ENCODE data around the gene OSM.
A peak's percentile ranks its signal among the peaks of the same experiment; 100 is the strongest.

OSM gene

DNA sequence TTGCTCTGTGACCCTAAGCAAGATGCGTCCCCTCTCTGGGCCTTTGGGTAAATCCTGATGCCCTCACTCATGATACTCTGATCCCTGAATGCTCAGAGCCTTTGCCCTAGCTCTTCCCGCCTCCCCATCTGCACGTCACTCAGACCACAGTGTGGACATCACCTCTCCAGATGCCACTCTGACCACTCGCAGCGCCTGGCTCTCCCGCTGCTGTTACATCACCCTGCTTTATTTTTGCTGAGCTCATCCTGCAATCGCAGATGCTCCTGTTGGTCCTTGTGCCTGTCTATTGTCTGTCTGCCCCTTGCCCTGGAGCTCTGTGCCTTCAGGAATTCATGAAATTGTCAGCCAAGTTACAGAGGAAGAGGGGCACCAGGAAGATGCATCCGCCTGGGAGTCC is 5.5 kb downstream of the OSM start:
- no peak for DNase-seq

- DNase-seq = no peak
Observed at GRCh38 chr22:30260682-30261081, 6.0 kb downstream of the OSM start.

GRCh38 chr22:30260276-30260675 is 6.4 kb downstream of the OSM start:
- no peak for DNase-seq

- DNase-seq = no peak
Observed at GRCh38 chr22:30254314-30254713, 12.3 kb downstream of the OSM start.

DNA sequence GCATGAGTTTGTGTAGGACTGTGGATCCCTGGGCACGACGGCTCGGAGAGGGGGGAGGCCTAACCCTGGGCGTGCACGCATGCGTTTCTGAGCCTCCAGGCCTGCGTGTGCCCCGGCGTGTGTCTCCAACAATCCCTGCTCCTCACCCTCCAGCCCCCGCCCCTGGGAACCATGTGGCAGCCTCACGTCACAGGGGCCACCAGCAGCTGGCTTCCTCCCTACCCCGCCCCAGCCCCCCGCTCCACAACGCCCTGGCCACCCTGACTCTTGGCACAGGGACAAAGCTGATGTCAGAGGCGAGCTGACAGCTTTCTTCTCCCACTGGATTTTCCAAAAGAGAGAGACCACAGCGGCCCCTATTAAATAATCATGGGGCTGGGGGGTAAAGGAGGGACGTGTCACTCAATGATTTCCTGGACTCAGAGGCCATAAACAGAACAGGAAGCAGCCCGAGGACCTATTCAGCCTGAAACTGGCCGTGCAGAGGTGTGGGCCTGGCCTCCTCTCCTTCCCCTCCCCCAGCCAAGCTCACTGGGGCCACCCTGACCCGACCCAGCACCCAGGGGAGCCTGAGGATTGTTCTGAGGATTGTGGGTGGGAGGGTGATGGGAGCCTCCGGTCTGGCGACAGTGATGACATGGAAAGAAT is 13.3 kb downstream of the OSM start:
- DNase-seq = peak; percentile 20

- no peak for DNase-seq
Observed at GRCh38 chr22:30252411-30253204, 14.0 kb downstream of the OSM start.

GRCh38 chr22:30251711-30252110 is 14.9 kb downstream of the OSM start:
- DNase-seq = no peak

DNA sequence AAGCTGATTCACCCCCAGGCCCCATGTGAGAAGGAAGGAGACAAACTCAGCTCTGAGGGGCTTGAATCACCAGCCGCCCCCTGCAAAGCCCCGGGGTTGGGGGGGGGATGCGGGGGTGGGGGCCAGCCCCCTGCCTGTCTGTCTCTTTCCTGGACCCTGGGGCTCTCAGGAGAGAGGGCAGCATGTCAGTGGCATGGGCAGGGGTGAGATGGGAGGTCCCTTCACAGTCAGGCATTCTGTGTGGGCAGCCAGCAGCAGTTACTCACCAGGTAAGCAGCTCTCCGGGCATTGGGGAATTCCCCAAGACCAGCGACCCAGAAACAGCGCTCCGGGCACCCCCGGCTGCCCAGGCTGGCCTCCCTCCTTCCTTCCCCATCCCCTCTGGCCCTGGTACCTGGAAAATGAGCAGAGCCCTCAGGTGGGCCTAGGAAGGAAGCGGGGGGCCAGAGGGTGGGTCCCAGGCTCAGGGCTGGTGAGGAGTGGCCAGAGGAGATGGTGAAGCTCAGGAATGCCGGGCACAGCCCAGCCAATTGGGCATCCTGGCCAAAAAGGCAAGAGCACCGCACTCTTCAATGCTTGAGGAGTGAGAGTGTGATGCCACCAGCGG is 15.9 kb downstream of the OSM start:
- DNase-seq = no peak

GRCh38 chr22:30250039-30250565 is 16.5 kb downstream of the OSM start:
- DNase-seq = no peak

GRCh38 chr22:30249049-30250038 is 17.3 kb downstream of the OSM start:
- no peak for DNase-seq

- DNase-seq = no peak
Observed at GRCh38 chr22:30248484-30248883, 18.2 kb downstream of the OSM start.

DNA sequence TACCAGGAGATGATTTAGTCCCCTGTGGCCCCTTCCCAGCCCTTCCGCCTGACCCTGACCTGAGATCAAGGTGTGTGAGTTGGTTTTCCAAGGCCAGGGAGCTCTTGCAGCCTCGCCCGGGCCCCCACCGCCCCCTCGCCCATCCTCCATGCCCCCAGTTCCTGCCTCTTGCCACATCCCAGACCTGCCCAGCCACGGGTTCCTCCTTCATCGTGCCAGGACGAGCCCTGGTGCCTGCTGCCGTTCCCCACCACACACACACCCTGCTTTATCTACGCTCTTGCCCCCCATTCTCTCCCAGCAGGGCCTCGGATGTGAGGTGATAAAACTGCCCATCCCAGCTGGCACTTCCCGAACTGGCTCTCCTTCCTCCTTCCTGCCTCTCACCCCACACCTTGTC is 18.7 kb downstream of the OSM start:
- no peak for DNase-seq

DNA sequence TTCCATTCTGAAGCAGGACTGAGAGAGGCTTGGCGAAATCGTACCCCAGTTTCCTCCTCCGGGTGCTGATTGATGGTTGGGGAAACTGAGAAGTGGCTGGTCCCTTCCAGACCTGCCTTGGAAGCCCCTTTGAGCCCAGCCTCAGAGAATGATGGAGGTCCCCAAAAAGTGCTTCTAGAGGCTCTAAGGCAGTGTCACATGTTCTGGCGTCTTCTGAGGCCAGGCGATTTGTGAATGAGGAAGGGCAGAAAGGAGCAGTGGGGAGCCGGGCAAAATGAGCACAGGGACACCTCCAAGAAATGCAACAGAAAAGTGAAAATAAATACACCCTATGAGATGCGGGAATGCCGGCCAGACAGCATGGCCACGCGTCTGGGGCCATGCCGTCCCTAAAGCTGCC is 19.1 kb downstream of the OSM start:
- DNase-seq = no peak

- no peak for DNase-seq
Observed at GRCh38 chr22:30246814-30247376, 19.8 kb downstream of the OSM start.

- DNase-seq = peak; percentile 6
Observed at GRCh38 chr22:30245985-30246813, 20.5 kb downstream of the OSM start, which contains the start of gene LIF. TSS of gene LIF (minus strand) at chr22:30246759. CDS start at chr22:30246695, 64 bp downstream.

DNA sequence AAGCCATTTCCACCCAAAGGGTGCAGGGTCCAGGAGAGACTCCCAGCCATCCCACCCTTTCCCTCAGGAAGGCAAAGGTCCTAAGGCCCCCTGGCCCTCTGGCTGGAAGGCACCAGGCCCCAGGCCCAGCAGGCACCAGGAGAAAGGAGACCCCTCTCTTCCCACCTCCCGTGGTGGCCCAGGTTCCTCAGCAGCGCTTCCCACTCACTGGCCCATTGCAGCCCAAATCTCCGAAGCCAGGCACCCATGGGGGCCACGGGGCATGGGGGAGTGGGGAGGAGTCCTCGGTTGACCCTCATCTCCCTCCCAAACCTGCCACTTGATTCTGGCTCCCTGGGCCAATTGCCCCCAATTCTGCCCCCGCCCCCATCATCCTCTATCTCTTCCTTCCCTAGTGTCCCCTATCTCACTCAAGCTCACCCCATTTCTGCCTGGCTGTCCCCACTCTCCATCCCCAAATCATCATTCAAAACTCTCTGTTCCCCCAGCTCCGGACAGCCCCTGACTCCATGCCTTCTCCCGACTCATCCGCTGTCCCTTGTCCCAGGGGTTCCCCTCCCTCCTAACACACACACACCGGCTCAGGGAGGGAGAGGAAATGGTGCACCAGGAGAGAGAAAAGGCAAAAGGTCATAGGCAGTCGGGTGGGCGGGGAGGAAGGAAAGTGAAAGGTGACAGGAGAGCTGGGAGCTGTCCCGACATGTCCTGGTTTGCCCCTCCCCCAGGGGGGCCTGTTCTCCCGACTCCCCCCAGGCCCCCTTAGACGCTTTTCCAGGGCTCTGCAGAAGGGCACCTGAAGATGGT is 21.3 kb downstream of the OSM start:
- DNase-seq = no peak

DNA sequence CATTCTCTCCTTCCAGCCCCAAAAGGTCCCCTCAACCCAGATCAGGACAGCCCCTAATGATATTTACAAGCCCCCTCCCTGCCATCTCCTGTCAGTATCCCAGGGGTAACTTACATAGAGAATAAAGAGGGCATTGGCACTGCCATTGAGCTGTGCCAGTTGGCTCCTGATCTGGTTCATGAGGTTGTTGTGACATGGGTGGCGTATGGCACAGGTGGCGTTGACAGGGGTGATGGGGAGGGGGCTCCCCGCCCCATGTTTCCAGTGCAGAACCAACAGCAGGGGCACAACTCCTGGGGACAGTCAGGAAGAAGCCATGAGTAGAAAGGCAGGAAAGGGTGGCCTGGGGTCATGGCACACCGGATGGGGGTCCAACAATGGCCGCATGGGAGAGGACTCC is 22.0 kb downstream of the OSM start:
- DNase-seq = no peak

- no peak for DNase-seq
Observed at GRCh38 chr22:30244066-30244465, 22.6 kb downstream of the OSM start.

DNA sequence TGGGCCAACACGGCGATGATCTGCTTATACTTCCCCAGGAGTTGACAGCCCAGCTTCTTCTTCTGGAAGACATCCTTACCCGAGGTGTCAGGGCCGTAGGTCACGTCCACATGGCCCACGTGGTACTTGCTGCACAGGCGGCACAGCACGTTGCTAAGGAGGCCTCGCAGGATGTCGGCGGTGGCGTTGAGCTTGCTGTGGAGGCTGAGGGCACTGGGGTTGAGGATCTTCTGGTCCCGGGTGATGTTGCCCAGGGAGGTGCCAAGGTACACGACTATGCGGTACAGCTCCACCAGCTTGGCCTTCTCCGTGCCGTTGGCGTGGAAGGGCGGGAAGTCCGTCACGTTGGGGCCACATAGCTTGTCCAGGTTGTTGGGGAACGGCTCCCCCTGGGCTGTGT is 23.0 kb downstream of the OSM start:
- DNase-seq = no peak

GRCh38 chr22:30241576-30242371 is 24.9 kb downstream of the OSM start:
- no peak for DNase-seq

All from NCI-H524 treated with DMSO at 0.1 percent for 48 hours (cell line).